HepG2 (cell line): Measurements from ENCODE around the gene HS3ST2. TPM values are rescaled to one million over a fixed set of nuclear protein-coding genes. Genes with fewer than 3 reads are reported as not detected.
A peak's percentile ranks its signal among the peaks of the same experiment; 100 is the strongest.

ENCODE experiments used
- CHD4 ChIP-seq: fragments of 200-600 bp; sonication (generic); IDR thresholded peaks from 2 replicates; pipeline ENCODE4 v1.7.0; 2017; ENCODE audit warnings: mild to moderate bottlenecking, low read length, borderline replicate concordance
- CREB1 ChIP-seq, 2 experiments: fragments of 450-650 bp in 1 of 2; IDR thresholded peaks; 2 replicates each; pipeline ENCODE4 v1.6.1; 2016 to 2017; ENCODE audit warnings: control low read depth in 1 of 2, mild to moderate bottlenecking in 1 of 2, missing compliant biosample characterization in 1 of 2, missing genetic modification characterization in 1 of 2
- CREB3 ChIP-seq: sonication (generic); formaldehyde crosslinking; IDR thresholded peaks from 2 replicates; pipeline ENCODE4 v1.5.0; 2020; ENCODE audit warnings: missing genetic modification reagents
- GATAD1 ChIP-seq: IDR thresholded peaks from 2 replicates; pipeline ENCODE4 v1.6.1; 2016; ENCODE audit warnings: missing genetic modification reagents, missing compliant biosample characterization
- HIVEP1 ChIP-seq: sonication (generic); formaldehyde crosslinking; IDR thresholded peaks from 2 replicates; pipeline ENCODE4 v1.4.0; 2020; ENCODE audit warnings: mild to moderate bottlenecking, missing genetic modification reagents
- HMGXB4 ChIP-seq, 2 experiments: sonication (generic) in 1 of 2; formaldehyde crosslinking in 1 of 2; IDR thresholded peaks; 2 replicates each; pipeline versions ENCODE4 v1.4.0 to v1.6.1; 2018 to 2020; ENCODE audit warnings: missing genetic modification reagents in 2 of 2, borderline replicate concordance in 1 of 2, low read depth in 1 of 2, mild to moderate bottlenecking in 1 of 2, missing biosample characterization in 1 of 2
- MTF1 ChIP-seq: sonication (generic); formaldehyde crosslinking; IDR thresholded peaks from 2 replicates; pipeline ENCODE4 v1.5.0; 2020; ENCODE audit warnings: missing genetic modification reagents
- PPARG ChIP-seq: conservative IDR thresholded peaks from 2 replicates; pipeline ENCODE4 v1.6.1; 2016; ENCODE audit warnings: missing biosample characterization, missing genetic modification reagents
- SALL1 ChIP-seq: sonication (generic); formaldehyde crosslinking; IDR thresholded peaks from 2 replicates; pipeline ENCODE4 v1.8.0; 2022; ENCODE audit warnings: mild to moderate bottlenecking, missing genetic modification reagents
- SETDB1 ChIP-seq: sonication (generic); formaldehyde crosslinking; IDR thresholded peaks from 2 replicates; pipeline ENCODE4 v1.5.1; 2020; ENCODE audit warnings: missing genetic modification reagents, mild to moderate bottlenecking, borderline replicate concordance
- SMAD1 ChIP-seq: sonication (generic); formaldehyde crosslinking; IDR thresholded peaks from 2 replicates; pipeline ENCODE4 v1.4.0; 2020; ENCODE audit warnings: missing genetic modification reagents, low read depth, mild to moderate bottlenecking, borderline replicate concordance
- SOX13 ChIP-seq, 3 experiments: fragments of 450-650 bp in 1 of 3; sonication (generic) in 1 of 3; formaldehyde crosslinking in 1 of 3; IDR thresholded peaks in 2 of 3; conservative IDR thresholded peaks in 1 of 3; 2 replicates each; pipeline versions ENCODE4 v1.5.0 to v1.6.1; 2016 to 2020; ENCODE audit warnings: antibody characterized with exemption in 1 of 3, mild to moderate bottlenecking in 1 of 3, missing compliant biosample characterization in 1 of 3, missing genetic modification reagents in 1 of 3, moderate library complexity in 1 of 3
- WIZ ChIP-seq: sonication (generic); formaldehyde crosslinking; IDR thresholded peaks from 2 replicates; pipeline ENCODE4 v1.5.1; 2020; ENCODE audit warnings: mild to moderate bottlenecking, missing genetic modification reagents
- ZBED4 ChIP-seq: sonication (generic); formaldehyde crosslinking; IDR thresholded peaks from 2 replicates; pipeline ENCODE4 v1.4.0; 2020; ENCODE audit warnings: missing genetic modification reagents, borderline replicate concordance
- ZMYM4 ChIP-seq: sonication (generic); formaldehyde crosslinking; IDR thresholded peaks from 2 replicates; pipeline ENCODE4 v1.8.1; 2023; ENCODE audit warnings: mild to moderate bottlenecking, missing genetic modification reagents
- ZNF329 ChIP-seq: sonication (generic); formaldehyde crosslinking; IDR thresholded peaks from 2 replicates; pipeline ENCODE4 v1.9.0; 2021; ENCODE audit warnings: low read depth, mild to moderate bottlenecking, missing genetic modification reagents
- ZNF331 ChIP-seq: sonication (generic); formaldehyde crosslinking; IDR thresholded peaks from 2 replicates; pipeline ENCODE4 v1.4.0; 2020; ENCODE audit warnings: missing genetic modification reagents
- ZNF629 ChIP-seq: sonication (generic); formaldehyde crosslinking; conservative IDR thresholded peaks from 2 replicates; pipeline ENCODE4 v1.5.0; 2020; ENCODE audit warnings: missing genetic modification reagents
- ZNF781 ChIP-seq: sonication (generic); formaldehyde crosslinking; IDR thresholded peaks from 2 replicates; pipeline ENCODE4 v1.5.1; 2020; ENCODE audit warnings: borderline replicate concordance, mild to moderate bottlenecking, missing genetic modification reagents; ENCODE audit errors: not compliant biosample characterization
- ZSCAN9 ChIP-seq: IDR thresholded peaks from 2 replicates; pipeline ENCODE4 v1.6.1; 2016; ENCODE audit warnings: borderline replicate concordance
- polyA plus RNA-seq, 8 experiments: library from polyadenylated mRNA; depleted of rRNA in 3 of 8; stranded (reverse) in 7 of 8; unstranded in 1 of 8; fragments of >200 nt; fragmentation: Illumina TruSeq in 4 of 8; extraction: Trizol in 4 of 8; gene quantifications; 2 replicates each; pipeline versions ENCODE4 v1.2.1 to v1.2.3, GENCODE V29; 2011 to 2016; ENCODE audit warnings: low read depth in 4 of 8, missing spikeins in 1 of 8, mixed read lengths in 1 of 8; ENCODE audit not compliant: insufficient read depth in 1 of 8
- total RNA-seq, 5 experiments: library from RNA; depleted of rRNA; stranded (reverse); fragments of >200 nt; fragmentation: Illumina TruSeq; extraction: Trizol; gene quantifications; 2 replicates each; pipeline ENCODE4 v1.2.3, GENCODE V29; 2016; ENCODE audit warnings: low read depth in 1 of 5

Gene HS3ST2
- total and polyA plus RNA-seq, 2 of the 13 experiments (the other 11 are each of a cell fraction or from before 2014, with no cell fraction given) = not detected

- 0 out of 2 replicates have a peak, but pooled peaks have one; percentile 46 for TF ChIP-seq ZBED4 (CRISPR knock-in tag)
- TF ChIP-seq SALL1 (CRISPR knock-in tag) = peak; percentile 67
- TF ChIP-seq GATAD1 (CRISPR knock-in tag) = peak; percentile 28; the same call in 1 of the 2 replicates
- 0 out of 2 replicates have a peak, but pooled peaks have one; percentile 17 for TF ChIP-seq ZNF329 (CRISPR knock-in tag)
- TF ChIP-seq ZSCAN9 (CRISPR knock-in tag) = peak; percentile 79
- TF ChIP-seq PPARG (CRISPR knock-in tag) = peak; percentile 46; the same call in 1 of the 2 replicates
- peak; percentile 68 for TF ChIP-seq ZNF781 (CRISPR knock-in tag)
- TF ChIP-seq CREB1 (IDR thresholded peaks at IDR 0.05) = peak; percentile 35; the same call in 1 of the 2 replicates
- TF ChIP-seq CREB1 (CRISPR knock-in tag; IDR thresholded peaks at IDR 0.05) = no peak
- TF ChIP-seq CREB3 (CRISPR knock-in tag) = peak; percentile 85; the same call in 1 of the 2 replicates
- peak; percentile 67 for TF ChIP-seq ZMYM4
- TF ChIP-seq SETDB1 (CRISPR knock-in tag) = 0 out of 2 replicates have a peak, but pooled peaks have one; percentile 50
- peak; percentile 70 for TF ChIP-seq ZNF331
- TF ChIP-seq SOX13 (IDR thresholded peaks at IDR 0.05) = no peak
- TF ChIP-seq SOX13 (CRISPR knock-in tag; conservative IDR thresholded peaks at IDR 0.05 in 1 of 2, IDR thresholded peaks at IDR 0.05 in 1 of 2) = no peak
- 0 out of 2 replicates have a peak, but pooled peaks have one; percentile 21 for TF ChIP-seq MTF1 (CRISPR knock-in tag)
- 0 out of 2 replicates have a peak, but pooled peaks have one; percentile 71 for TF ChIP-seq WIZ (CRISPR knock-in tag)
- TF ChIP-seq ZNF629 (CRISPR knock-in tag) = peak; percentile 99
- no peak for TF ChIP-seq HIVEP1 (CRISPR knock-in tag)
- TF ChIP-seq HMGXB4 (CRISPR knock-in tag; IDR thresholded peaks at IDR 0.05; ENCODE audit: borderline replicate concordance in 1 of 2, low read depth in 1 of 2) = peak; percentile 46 to 62; a peak in 2 of 4 replicates
- TF ChIP-seq CHD4 = peak; percentile 97
- 0 out of 2 replicates have a peak, but pooled peaks have one; percentile 57 for TF ChIP-seq SMAD1 (CRISPR knock-in tag)
Observed at GRCh38 chr16:22948603-22949368, 134.8 kb downstream of the HS3ST2 start (continued).
